ENCODE data around the gene CALM3.

The CALM3 gene

GRCh38 chr19:46639358-46640182 is 38.4 kb downstream of the CALM3 start:
- no peak for DNase-seq (ENCODE audit: low read depth)

GRCh38 chr19:46640656-46641055 is 39.5 kb downstream of the CALM3 start:
- no peak for DNase-seq (ENCODE audit: low read depth)

GRCh38 chr19:46644720-46645119 is 43.6 kb downstream of the CALM3 start:
- no peak for DNase-seq (ENCODE audit: low read depth)

GRCh38 chr19:46646402-46646801 is 45.3 kb downstream of the CALM3 start:
- DNase-seq (ENCODE audit: low read depth): no peak

- no peak for DNase-seq (ENCODE audit: low read depth)
These were observed 47.2 kb downstream of the CALM3 start for GRCh38 chr19:46648060-46648960.

- no peak for DNase-seq (ENCODE audit: low read depth)
These were observed 48.1 kb downstream of the CALM3 start for GRCh38 chr19:46648961-46649960.

GRCh38 chr19:46650445-46650844 is 49.3 kb downstream of the CALM3 start:
- DNase-seq (ENCODE audit: low read depth): no peak

- DNase-seq (ENCODE audit: low read depth): no peak
These were observed 53.6 kb downstream of the CALM3 start for GRCh38 chr19:46654621-46655152.

GRCh38 chr19:46656541-46656940 is 55.4 kb downstream of the CALM3 start:
- DNase-seq (ENCODE audit: low read depth): no peak

- no peak for DNase-seq (ENCODE audit: low read depth)
These were observed 58.2 kb downstream of the CALM3 start for GRCh38 chr19:46659151-46660007.

GRCh38 chr19:46660008-46660517 is 58.9 kb downstream of the CALM3 start:
- DNase-seq (ENCODE audit: low read depth): no peak
